ENCODE measurements around the gene EPHB3. TPM values are rescaled to one million over a fixed set of nuclear protein-coding genes. Genes with fewer than 3 reads are reported as not detected.

The EPHB3 gene
- total and polyA plus RNA-seq, 2 of the 4 experiments (the other 2 are of a cell fraction) = 0.72 to 2.9 TPM

GRCh38 chr3:184568924-184569829 lies 7.6 kb downstream of the EPHB3 start:
- Histone ChIP-seq H3K79me1 (ENCODE audit: low read depth in 1 of 2, low read length in 2 of 2) (peaks cover 4 to 43% of the 10 kb centered on the region in 2 experiments; a peak in 2 of 4 replicates), H2AK5ac (ENCODE audit: low read depth, low read length) (peak overlapping the region; percentile 54), H4K8ac (ENCODE audit: low read depth in 2 of 2, low read length in 2 of 2) (peak overlapping the region; percentile 72 to 85), H2BK120ac (ENCODE audit: low read depth, low read length) (peak overlapping the region; percentile 93), H3K36me3 (ENCODE audit: control insufficient read depth, insufficient read depth, low read length) (peaks cover 16% of the 10 kb centered on the region; the same call in 1 of the 2 replicates), H3K9me1 (ENCODE audit: insufficient read depth, low read length) (peaks cover 22% of the 10 kb centered on the region), H2AK9ac (replicated peaks; ENCODE audit: low read depth, low read length, poor library complexity) (peak overlapping the region; percentile 93), H3K4me2 (ENCODE audit: low read depth, low read length) (peak overlapping the region; percentile 61), H2AFZ (replicated peaks; ENCODE audit: low read length, poor library complexity) (peak overlapping the region; percentile 84), H3K18ac (ENCODE audit: low read depth, low read length) (peak overlapping the region; percentile 25; the same call in 1 of the 2 replicates), H3K23ac (ENCODE audit: low read depth, low read length) (peak overlapping the region; percentile 49), H3K4me1 (ENCODE audit: control insufficient read depth, insufficient read depth, low read length) (peaks cover 45% of the 10 kb centered on the region), H2BK15ac (ENCODE audit: low read depth, low read length) (peak overlapping the region; percentile 4; the same call in 1 of the 3 replicates), H3K9ac (ENCODE audit: low read depth, low read length) (peak overlapping the region; percentile 70), H2BK20ac (ENCODE audit: low read depth, low read length) (peak overlapping the region; percentile 65; the same call in 1 of the 2 replicates), H4K5ac (ENCODE audit: low read depth, low read length) (peak overlapping the region; percentile 20), H4K20me1 (ENCODE audit: insufficient read depth, low read length) (peaks cover 2% of the 10 kb centered on the region; the same call in 1 of the 2 replicates), H3K14ac (replicated peaks; ENCODE audit: low read depth, low read length) (peak overlapping the region; percentile 46), H3K56ac (ENCODE audit: extremely low read depth, insufficient read depth, low read length) (peak overlapping the region; percentile 85; the same call in 1 of the 2 replicates), H4K91ac (ENCODE audit: insufficient read depth, low read depth, low read length) (peak overlapping the region; percentile 88), H3K9me3 (ENCODE audit: control insufficient read depth, insufficient read depth, low read length) (no peaks in the 10 kb centered on the region), H3K4ac (ENCODE audit: low read depth, low read length) (peak overlapping the region; percentile 97), H3K27me3 (ENCODE audit: control insufficient read depth, insufficient read depth, low read length) (no peaks in the 10 kb centered on the region), H3K27ac (ENCODE audit: insufficient read depth, low read length) (peak overlapping the region; percentile 93), H3K4me3 (ENCODE audit: insufficient read depth, low read depth, low read length) (peak overlapping the region; percentile 48), H2BK5ac (ENCODE audit: low read depth, low read length, poor library complexity, severe bottlenecking) (peak overlapping the region; percentile 55)
- peak; percentile 97 for DNase-seq
- WGBS, 2 experiments (ENCODE audit: extremely low coverage in 2 of 2, insufficient read length in 1 of 2) = 0% methylated on average over 14 of the region's 68 CpGs; no CpG with 5 or more reads in 1 of the 2 experiments
- BruUV-seq (replicated peaks) = no TSS peak
- ChIA-PET CTCF (interaction anchor here (0.6 kb wide), 1 partner anchor 155 kb away, joined by 3 read pairs; no protein-coding TSS in a partner anchor), POLR2A (ENCODE audit: unreplicated experiment) (no interaction called here)
- intact Hi-C loops (cut with micrococcal nuclease) (loop anchor here (2.0 kb wide), 2 partner anchors 68 to 120 kb away; no protein-coding TSS in a partner anchor), dilution Hi-C loops (cut with HindIII; ENCODE audit: low sequenced_read_pairs, unreplicated experiment) (no loop called here), in situ Hi-C loops (cut with MboI; ENCODE audit: low sequenced_read_pairs) (no loop called here)
- ATAC-seq (ENCODE audit: low read depth) = peak; percentile 83
- TF ChIP-seq MAZ (IDR thresholded peaks at IDR 0.05; ENCODE audit: borderline replicate concordance, low read depth, low read length) (peak; percentile 97), CTCF (conservative IDR thresholded peaks at IDR 0.05; ENCODE audit: low read depth, low read length) (no peak), BHLHE40 (IDR thresholded peaks at IDR 0.05; ENCODE audit: low read depth, low read length) (peak; percentile 36; the same call in 1 of the 2 replicates), POLR2A (IDR thresholded peaks at IDR 0.05; ENCODE audit: low read depth, low read length) (no peak), RAD21 (IDR thresholded peaks at IDR 0.05; ENCODE audit: low read length) (peak; percentile 7; the same call in 1 of the 2 replicates), CEBPB (IDR thresholded peaks at IDR 0.05; ENCODE audit: low read depth, low read length) (no peak), ELK1 (IDR thresholded peaks at IDR 0.05; ENCODE audit: borderline replicate concordance, low read depth, low read length) (no peak), RCOR1 (IDR thresholded peaks at IDR 0.05; ENCODE audit: insufficient replicate concordance, low read length) (peak; percentile 76), CHD1 (IDR thresholded peaks at IDR 0.05; ENCODE audit: low read depth, low read length) (no peak), MAFK (IDR thresholded peaks at IDR 0.05; ENCODE audit: low read depth, low read length) (no peak), USF2 (IDR thresholded peaks at IDR 0.05; ENCODE audit: low read depth, low read length) (no peak), FOS (IDR thresholded peaks at IDR 0.05; ENCODE audit: low read depth, low read length) (no peak), NFE2L2 (IDR thresholded peaks at IDR 0.05; ENCODE audit: low read depth, low read length) (no peak)
